Right hindlimb (tissue), 1 donor: Measurements from ENCODE around the gene VWC2.

Experiments
- DNase-seq: peaks from one replicate; pipeline ENCODE4 v3.0.0-alpha.2; 2018

Gene VWC2

GRCh38 chr7:49852619-49853462 is 79.4 kb downstream of the VWC2 start:
- peak; percentile 67 for DNase-seq

DNA sequence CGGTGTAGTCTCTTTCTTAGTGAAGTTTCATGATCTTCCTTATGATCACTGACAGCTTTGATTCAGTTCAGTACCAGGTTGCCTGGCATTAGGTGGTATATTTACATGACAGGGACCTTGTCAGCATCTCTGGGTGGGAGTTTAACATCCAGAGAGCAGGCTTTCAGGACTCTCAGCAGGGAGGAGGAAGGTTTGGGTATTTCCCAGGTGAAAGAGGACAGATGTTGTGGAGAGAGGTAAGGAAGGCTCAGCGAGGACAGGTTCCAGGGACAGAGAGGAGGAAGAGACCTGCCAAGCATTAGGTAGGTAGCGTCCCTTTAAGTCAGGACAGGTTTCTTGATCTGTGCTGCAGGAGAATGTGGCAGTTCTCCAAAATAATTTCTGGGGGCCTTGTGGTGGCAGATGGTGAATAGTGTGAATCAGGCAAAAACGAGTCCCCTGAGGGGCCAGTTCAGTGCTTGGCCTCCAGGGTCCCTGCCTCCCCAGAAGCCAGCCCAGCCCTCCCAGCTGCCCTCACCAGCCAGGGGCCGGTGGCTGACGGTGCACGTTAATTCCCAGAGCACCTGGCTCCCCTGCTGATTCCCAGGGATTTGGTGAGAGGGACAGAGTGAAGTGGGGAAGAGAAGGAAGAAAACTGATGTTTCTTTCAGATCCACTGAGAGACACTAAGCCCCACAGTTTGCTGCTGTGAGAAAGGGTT is 82.0 kb downstream of the VWC2 start:
- no peak for DNase-seq

DNA sequence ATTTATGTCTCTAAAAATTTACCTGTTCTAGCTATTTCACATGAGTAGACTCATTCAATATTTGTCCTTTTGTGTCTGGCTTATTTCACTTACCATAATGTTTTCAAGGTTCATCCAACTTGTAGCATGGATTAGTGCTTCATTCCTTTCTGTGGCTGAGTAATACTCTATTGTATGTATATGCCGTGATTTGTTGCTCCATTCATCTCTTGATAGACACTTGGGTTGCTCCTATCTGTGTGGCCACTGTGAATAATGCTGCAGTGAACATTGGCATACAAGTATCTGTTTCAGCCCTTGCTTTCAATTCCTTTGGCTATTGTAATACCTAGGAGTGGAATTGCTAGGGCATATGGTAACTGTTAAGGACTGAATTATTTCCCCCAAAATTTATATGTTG is 86.9 kb downstream of the VWC2 start:
- DNase-seq: no peak

- no peak for DNase-seq
These were observed 92.8 kb downstream of the VWC2 start for GRCh38 chr7:49866076-49866735.

- DNase-seq: no peak
These were observed 93.5 kb downstream of the VWC2 start for GRCh38 chr7:49866910-49867309.

- DNase-seq: no peak
These were observed 100.0 kb downstream of the VWC2 start for GRCh38 chr7:49873420-49873819.

- no peak for DNase-seq
These were observed 101.9 kb downstream of the VWC2 start for GRCh38 chr7:49875336-49875735.

DNA sequence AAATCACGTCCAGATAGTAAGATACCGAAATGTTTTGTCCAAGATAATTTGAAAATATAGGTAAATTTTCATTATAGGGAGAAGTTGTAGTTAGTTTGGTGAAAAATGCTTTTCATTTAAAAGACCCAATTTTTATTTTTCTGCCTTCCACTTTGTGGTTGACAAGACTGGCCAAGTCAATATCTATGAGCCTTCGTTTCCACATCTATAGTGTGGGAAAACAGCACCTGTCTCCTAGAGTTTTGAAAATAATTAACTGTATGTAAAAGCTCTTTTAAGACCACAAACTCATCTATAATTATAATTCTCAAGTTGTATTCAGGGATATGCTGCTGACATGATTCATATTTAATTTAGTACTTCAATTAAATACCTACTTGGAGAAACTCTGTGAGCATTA is 102.8 kb downstream of the VWC2 start:
- DNase-seq: no peak

DNA sequence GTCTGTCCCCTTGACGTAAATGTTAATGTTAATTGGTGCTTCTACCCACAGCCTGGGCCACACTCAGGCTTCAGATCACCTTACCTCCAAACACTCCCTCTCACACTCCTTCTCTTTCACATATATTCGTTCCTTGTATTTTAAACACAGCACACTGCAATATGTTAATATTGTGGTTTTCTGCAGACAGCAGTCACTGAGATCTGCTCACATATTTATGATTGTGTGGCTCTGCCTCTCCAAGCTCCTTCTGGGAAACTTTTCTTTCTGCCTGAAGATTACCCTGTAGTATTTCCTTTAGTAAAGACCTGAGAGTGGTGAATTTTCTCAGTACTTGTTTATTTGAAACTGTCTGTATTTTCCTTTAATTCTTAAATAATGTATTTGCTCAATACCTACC is 104.7 kb downstream of the VWC2 start:
- DNase-seq: no peak

- DNase-seq: no peak
These were observed 105.2 kb downstream of the VWC2 start for GRCh38 chr7:49878627-49879026.

- no peak for DNase-seq
These were observed 110.5 kb downstream of the VWC2 start for GRCh38 chr7:49883933-49884332.

GRCh38 chr7:49885593-49886285 is 112.3 kb downstream of the VWC2 start:
- DNase-seq: no peak

DNA sequence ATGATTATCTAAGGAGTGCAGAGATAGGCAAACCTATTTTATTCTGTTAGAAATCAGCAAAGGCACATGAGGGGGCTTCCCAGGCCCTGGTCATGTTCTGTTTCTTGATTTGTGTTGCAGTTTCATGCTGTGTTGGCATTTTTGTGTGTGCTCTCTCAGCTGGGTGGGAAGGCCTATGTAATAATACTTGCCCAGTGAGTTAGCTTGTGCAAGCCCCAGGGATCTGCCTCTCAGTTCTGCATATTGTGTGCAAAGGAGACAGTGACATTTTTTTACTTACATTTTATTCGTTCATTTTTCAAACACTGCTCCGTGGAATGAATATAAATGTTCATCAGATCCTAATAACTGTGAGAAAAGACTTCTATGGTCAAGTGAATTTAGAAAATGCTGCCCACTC is 119.0 kb downstream of the VWC2 start:
- no peak for DNase-seq

DNA sequence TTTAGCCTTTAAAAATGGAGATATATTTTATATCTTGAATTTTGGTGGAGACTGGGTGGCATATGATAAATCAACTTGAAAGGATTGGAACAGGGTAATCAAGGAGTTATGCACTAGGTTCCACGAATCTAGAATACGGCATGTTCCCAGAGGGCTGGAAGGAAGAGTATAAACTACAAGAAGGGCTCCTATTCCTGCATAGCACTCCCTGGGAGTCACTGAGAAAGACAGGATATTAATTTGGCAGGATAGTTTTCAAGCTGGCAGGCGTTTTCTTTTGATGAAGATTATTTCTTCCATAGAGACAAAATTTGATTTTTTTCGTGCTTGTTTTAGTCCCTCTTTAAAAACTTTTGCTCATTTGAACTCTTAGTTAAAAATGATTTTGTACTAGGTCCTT is 119.7 kb downstream of the VWC2 start:
- no peak for DNase-seq

DNA sequence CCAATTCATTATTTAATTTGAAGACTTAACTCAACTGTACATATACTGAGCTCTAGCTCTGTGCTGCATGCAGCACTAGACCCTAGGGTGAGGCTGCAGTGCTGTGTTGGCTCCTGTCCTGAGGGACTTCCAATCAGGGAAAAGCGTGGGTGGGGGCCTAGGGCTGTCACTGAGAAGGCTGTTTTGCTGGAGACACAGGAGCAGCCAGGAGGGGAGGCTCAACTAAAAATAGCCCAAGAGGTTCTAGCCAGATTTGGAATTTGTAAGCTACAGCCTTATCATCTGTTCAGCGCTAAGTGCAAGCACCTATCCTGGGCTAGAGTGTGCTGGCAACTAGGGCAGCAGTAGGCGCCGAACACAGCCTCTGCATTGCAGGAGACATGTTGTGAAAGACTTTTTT is 121.1 kb downstream of the VWC2 start:
- no peak for DNase-seq

DNA sequence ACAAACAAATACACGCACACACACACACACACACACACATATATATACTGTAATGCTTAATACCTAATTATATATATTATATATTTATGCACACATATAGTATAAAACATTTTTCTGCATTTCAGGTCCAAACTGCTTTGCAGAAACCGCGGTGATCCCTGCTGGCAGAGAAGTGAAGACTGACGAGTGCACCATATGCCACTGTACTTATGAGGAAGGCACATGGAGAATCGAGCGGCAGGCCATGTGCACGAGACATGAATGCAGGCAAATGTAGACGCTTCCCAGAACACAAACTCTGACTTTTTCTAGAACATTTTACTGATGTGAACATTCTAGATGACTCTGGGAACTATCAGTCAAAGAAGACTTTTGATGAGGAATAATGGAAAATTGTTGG is 138.5 kb downstream of the VWC2 start:
- no peak for DNase-seq

- no peak for DNase-seq
These were observed 153.3 kb downstream of the VWC2 start for GRCh38 chr7:49926720-49927119.

- DNase-seq: no peak
These were observed 154.2 kb downstream of the VWC2 start for GRCh38 chr7:49927631-49928030.

GRCh38 chr7:49928787-49929186 is 155.3 kb downstream of the VWC2 start:
- DNase-seq: no peak

DNA sequence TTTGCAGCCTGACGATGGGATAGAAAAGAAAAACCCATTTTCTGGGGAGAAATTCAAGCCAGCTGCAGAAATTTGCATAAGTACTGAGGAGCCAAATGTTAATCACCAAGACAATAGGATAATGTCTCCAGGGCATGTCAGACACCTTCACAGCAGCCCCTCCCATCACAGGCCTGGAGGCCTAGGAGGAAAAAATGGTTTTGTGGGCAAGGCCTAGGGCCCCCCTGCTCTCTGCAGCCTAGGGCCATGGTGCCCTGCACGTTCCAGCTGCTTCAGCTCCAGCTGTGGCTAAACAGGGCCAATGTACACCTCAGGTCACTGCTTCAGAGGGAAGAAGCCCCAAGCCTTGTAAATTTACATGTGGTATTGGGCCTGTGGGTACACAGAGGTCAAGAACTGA is 158.2 kb downstream of the VWC2 start:
- DNase-seq: no peak

DNA sequence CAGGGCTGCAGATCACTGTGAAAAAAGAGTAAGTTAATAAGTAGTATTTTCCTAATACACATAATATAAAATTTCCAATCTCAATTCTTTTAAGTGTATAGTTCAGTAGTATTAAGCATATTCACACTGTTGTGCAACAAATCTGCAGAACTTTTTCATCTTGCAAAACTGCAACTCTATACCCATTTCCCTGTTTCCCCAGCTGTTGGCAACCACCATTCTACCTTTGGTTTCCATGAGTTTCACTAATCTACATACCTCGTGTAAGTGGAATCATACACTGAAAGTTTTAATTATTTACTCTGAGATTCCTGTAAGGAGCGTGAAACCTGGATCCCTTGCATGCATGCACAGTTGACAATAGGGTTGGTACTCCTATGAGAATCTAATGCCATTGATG is 164.2 kb downstream of the VWC2 start:
- no peak for DNase-seq
